GM23338 (cell line): ENCODE data around the gene MPO.

Source experiments
- EZH2 ChIP-seq: fragments of 200-600 bp; sonication (generic); IDR thresholded peaks from one replicate; pipeline ENCODE4 v1.8.0; 2017; ENCODE audit warnings: antibody characterized with exemption, mild to moderate bottlenecking, low read depth; ENCODE audit not compliant: unreplicated experiment
- EZH2phosphoT487 ChIP-seq: fragments of 200-600 bp; sonication (generic); IDR thresholded peaks from one replicate; pipeline ENCODE4 v1.8.1; 2018; ENCODE audit warnings: antibody characterized with exemption; ENCODE audit not compliant: unreplicated experiment
- TF ChIP-seq, protein P1 (sequence below), 2 experiments: fragments of 200-600 bp in 1 of 2; sonication (generic) in 1 of 2; conservative IDR thresholded peaks; 2 replicates each; pipeline versions ENCODE4 v1.5.1 to v1.6.1; 2016 to 2017; ENCODE audit warnings: antibody characterized with exemption in 2 of 2, low read depth in 2 of 2, mild to moderate bottlenecking in 2 of 2, moderate library complexity in 1 of 2
- TF ChIP-seq, protein P2 (sequence below): IDR thresholded peaks from one replicate; pipeline ENCODE4 v1.6.1; 2018; ENCODE audit warnings: antibody characterized with exemption; ENCODE audit not compliant: unreplicated experiment

DNA sequence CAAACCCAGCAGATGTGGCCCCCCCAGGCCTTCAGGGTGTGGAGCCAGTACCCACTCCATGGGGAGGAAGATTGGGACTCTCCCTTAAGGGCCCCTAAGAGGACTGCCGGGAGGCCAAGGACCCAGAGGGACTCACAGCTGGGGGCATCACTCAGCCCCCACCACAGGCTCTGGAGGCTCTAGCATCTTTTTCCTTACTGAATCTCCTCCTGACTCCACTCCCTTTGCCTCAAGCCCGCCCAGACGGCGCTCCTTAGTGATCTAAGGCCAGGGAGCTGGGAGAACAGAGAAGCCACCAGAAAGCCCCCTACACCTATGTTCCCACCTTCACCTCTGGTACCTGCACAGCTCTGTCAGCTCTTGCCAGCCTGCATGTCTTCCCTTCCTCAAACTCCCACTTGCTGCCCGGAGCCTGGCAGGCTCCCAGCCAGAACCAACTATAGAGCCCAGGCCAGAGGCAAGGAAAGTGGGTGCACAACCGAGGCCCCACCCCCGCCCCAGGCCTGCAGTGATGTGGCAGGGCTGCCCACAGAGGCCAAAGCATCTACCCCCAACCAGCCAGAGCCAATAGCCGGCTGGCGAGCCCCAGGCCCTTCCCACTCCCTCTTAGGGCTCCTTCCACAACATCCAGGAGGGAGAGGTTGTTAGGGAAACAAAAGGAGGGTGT is 22.3 kb upstream of the MPO start:
- TF ChIP-seq, protein P1, sequence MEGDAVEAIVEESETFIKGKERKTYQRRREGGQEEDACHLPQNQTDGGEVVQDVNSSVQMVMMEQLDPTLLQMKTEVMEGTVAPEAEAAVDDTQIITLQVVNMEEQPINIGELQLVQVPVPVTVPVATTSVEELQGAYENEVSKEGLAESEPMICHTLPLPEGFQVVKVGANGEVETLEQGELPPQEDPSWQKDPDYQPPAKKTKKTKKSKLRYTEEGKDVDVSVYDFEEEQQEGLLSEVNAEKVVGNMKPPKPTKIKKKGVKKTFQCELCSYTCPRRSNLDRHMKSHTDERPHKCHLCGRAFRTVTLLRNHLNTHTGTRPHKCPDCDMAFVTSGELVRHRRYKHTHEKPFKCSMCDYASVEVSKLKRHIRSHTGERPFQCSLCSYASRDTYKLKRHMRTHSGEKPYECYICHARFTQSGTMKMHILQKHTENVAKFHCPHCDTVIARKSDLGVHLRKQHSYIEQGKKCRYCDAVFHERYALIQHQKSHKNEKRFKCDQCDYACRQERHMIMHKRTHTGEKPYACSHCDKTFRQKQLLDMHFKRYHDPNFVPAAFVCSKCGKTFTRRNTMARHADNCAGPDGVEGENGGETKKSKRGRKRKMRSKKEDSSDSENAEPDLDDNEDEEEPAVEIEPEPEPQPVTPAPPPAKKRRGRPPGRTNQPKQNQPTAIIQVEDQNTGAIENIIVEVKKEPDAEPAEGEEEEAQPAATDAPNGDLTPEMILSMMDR (conservative IDR thresholded peaks at IDR 0.05; ENCODE audit: low read depth in 2 of 2) = no peak
- TF ChIP-seq, protein P2, sequence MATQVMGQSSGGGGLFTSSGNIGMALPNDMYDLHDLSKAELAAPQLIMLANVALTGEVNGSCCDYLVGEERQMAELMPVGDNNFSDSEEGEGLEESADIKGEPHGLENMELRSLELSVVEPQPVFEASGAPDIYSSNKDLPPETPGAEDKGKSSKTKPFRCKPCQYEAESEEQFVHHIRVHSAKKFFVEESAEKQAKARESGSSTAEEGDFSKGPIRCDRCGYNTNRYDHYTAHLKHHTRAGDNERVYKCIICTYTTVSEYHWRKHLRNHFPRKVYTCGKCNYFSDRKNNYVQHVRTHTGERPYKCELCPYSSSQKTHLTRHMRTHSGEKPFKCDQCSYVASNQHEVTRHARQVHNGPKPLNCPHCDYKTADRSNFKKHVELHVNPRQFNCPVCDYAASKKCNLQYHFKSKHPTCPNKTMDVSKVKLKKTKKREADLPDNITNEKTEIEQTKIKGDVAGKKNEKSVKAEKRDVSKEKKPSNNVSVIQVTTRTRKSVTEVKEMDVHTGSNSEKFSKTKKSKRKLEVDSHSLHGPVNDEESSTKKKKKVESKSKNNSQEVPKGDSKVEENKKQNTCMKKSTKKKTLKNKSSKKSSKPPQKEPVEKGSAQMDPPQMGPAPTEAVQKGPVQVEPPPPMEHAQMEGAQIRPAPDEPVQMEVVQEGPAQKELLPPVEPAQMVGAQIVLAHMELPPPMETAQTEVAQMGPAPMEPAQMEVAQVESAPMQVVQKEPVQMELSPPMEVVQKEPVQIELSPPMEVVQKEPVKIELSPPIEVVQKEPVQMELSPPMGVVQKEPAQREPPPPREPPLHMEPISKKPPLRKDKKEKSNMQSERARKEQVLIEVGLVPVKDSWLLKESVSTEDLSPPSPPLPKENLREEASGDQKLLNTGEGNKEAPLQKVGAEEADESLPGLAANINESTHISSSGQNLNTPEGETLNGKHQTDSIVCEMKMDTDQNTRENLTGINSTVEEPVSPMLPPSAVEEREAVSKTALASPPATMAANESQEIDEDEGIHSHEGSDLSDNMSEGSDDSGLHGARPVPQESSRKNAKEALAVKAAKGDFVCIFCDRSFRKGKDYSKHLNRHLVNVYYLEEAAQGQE = no peak
- TF ChIP-seq EZH2phosphoT487 (no peak), EZH2 (no peak)
